ENCODE data around the gene ANKRD63.

- TF ChIP-seq, protein P1, sequence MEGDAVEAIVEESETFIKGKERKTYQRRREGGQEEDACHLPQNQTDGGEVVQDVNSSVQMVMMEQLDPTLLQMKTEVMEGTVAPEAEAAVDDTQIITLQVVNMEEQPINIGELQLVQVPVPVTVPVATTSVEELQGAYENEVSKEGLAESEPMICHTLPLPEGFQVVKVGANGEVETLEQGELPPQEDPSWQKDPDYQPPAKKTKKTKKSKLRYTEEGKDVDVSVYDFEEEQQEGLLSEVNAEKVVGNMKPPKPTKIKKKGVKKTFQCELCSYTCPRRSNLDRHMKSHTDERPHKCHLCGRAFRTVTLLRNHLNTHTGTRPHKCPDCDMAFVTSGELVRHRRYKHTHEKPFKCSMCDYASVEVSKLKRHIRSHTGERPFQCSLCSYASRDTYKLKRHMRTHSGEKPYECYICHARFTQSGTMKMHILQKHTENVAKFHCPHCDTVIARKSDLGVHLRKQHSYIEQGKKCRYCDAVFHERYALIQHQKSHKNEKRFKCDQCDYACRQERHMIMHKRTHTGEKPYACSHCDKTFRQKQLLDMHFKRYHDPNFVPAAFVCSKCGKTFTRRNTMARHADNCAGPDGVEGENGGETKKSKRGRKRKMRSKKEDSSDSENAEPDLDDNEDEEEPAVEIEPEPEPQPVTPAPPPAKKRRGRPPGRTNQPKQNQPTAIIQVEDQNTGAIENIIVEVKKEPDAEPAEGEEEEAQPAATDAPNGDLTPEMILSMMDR (conservative IDR thresholded peaks at IDR 0.05; ENCODE audit: low read depth, low read length) = no peak
- no peak for TF ChIP-seq EZH2 (IDR thresholded peaks at IDR 0.05; ENCODE audit: borderline replicate concordance, low read depth, low read length, poor library complexity, severe bottlenecking)
These were observed 15.5 kb upstream of the ANKRD63 start for GRCh38 chr15:40298216-40298935.

Data from A673 (cell line).